Measurements from ENCODE around the gene CD22.

Gene CD22

DNA sequence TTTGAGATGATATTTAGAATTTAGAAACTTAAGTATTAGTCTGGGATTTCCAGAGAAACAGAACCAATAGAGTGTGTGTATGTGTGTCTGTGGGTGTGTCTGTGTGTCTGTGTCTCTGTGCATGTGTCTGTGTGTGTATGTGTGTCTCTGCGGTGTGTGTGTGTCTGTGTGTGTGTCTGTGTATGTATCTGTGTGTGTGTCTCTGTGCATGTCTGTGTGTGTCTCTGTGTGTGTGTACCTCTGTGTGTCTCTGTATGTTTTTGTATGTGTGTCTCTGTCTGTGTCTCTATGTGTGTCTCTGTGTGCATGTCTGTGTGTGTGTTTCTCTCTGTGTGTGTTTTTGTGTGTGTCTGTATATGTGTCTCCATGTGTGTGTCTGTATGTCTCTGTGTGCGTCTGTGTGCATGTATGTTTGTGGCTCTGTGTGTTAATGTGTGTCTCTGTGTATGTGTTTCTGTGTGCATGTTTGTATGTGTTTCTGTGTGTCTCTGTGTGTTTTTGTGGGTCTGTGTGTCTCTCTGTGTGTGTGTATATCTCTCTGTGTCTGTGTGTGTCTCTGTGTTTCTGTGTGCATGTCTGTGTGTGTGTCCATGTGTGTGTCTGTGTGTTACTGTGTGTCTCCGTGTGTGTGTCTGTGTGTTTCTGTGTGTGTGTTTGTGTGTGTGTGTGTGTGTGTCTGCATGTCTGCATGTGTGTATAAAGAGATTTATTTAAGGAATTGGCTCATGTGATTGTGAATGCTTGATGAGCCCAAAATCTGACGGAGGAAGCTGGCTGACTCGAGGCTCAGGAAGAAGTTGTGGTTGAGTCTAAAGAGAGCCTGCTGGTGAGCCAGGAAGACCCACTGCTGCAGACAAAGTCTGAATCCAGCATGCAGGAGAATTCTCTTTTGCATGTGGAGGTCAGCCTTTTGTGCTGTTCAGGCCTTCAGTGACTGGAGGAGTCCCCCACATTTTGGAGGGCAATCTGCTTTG lies 64.0 kb downstream of the CD22 start:
- no peak for DNase-seq

DNA sequence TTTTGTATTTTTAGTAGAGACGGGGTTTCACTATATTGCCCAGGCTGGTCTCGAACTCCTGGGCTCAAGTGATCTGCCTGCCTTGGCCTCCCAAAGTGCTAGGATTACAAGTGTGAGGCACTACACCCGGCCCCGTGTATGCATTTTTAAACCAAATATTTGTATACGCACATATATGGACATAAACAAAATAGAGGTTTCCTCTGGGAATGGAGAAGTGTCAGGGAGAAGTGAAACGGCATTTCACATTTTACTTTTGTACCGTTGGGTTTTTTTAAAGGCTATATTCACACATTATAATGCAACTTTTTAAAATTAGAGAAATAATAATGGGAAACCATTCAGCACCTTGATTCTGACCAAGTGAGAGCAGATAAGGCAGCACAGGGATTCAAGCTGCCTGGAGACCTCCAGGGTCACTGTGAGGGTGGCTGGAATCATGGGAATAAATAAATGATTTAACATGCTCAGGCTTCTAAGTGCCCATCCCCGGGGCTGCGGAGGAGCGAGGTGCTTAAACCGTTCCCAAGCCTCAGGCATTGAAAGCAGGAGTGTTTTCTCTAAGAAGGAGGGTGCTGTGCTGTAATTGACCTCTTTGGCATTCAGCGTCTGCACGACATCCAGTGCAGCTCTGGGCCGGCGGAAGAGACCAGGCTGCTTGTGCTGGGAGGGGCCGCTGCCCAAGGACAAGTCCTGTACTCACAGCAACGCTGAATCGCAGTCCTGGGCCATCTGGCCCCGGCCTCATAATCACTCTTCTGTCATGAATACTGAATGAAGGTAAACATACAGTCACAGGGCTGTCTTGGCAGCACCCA lies 66.6 kb downstream of the CD22 start:
- DNase-seq, result no peak

DNA sequence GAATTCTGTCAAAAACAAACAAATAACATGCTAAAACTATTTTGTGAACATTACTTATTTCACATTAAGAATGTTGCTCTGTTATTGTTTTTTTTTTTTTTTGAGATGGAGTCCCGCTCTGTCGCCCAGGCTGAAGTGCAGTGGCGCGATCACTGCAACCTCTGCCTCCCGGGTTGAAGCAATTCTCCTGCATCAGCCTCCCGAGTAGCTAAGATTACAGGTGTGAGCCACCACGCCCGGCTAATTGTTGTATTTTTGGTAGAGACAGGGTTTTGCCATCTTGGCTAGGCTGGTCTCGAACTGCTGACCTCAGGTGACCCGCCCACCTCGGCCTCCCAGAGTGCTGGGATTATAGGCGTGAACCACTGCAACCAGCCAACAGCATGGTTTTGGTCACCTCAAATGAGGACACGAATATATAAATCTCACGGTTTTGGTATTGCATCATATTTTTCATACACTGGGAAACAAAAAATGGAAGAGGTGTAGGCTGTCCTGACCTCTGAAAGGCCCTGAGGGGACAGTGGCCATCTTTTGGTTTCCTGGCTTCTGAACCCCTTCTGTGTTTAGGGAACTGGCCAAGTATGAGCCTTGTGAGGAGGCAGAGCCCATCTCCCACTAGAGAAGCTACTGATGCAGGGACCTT lies 67.4 kb downstream of the CD22 start:
- no peak for DNase-seq

Data from fibroblast of skin of right quadriceps (primary cell).